NT2/D1 (cell line): ENCODE results near the gene MST1.
"Not testable (repeated sequence)": the region's sequence is repeated elsewhere in the genome, so short reads cannot be mapped to it uniquely, and the experiment has no call there.

Experiments used
- SUZ12 ChIP-seq: IDR thresholded peaks from 2 replicates; pipeline ENCODE4 v1.6.1; 2011; ENCODE audit not compliant: insufficient read length, insufficient read depth; ENCODE audit errors: extremely low read depth
- YY1 ChIP-seq: IDR thresholded peaks from 2 replicates; pipeline ENCODE4 v1.6.1; 2011; ENCODE audit not compliant: insufficient read length, insufficient read depth
- ZNF274 ChIP-seq: IDR thresholded peaks from 2 replicates; pipeline ENCODE4 v1.6.1; 2011; ENCODE audit warnings: mild to moderate bottlenecking, low read depth, low read length

GRCh38 chr3:49691481-49691880 is 2.2 kb upstream of the MST1 start:
- not testable (repeated sequence) for TF ChIP-seq SUZ12, YY1, ZNF274
